Measurements from ENCODE around the gene TSPYL1.

GRCh38 chr6:116277124-116277523, 2.6 kb downstream of the TSPYL1 start:
- TF ChIP-seq CTCF (IDR thresholded peaks at IDR 0.05) (no peak), POLR2A (IDR thresholded peaks at IDR 0.05) (no peak)

Data from right lobe of liver (tissue), 4 donors.